Measurements from ENCODE around the gene HOXA9.

Gene HOXA9

DNA sequence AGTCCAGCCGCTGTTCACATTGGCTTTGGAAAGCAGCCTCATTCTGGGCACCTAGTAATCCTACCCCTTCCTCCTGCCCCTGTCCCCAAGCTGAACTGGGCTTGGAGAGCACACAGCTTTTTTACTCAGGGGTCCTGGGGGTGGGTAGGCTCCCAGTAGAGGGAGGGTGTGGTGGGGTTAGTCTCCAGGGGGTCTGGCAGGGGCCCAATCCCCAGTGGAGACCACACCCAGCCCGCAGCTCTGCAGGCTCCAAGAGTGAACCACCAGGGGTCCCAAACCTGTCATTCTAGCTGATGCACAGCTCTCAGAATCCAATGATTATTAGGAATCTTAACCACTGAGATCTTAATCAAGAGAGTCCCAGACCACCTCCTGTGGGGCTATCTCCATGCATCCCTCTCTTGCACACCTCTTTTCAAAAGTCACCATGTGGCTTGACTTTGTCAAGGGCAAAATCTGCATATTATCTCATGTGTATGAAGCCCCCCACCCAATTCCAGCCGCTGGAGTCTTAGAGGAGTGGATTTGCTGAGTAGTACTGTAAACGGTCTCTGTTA is 17.0 kb upstream of the HOXA9 start:
- DNase-seq (ENCODE audit: low read depth): no peak
- TF ChIP-seq, protein P1, sequence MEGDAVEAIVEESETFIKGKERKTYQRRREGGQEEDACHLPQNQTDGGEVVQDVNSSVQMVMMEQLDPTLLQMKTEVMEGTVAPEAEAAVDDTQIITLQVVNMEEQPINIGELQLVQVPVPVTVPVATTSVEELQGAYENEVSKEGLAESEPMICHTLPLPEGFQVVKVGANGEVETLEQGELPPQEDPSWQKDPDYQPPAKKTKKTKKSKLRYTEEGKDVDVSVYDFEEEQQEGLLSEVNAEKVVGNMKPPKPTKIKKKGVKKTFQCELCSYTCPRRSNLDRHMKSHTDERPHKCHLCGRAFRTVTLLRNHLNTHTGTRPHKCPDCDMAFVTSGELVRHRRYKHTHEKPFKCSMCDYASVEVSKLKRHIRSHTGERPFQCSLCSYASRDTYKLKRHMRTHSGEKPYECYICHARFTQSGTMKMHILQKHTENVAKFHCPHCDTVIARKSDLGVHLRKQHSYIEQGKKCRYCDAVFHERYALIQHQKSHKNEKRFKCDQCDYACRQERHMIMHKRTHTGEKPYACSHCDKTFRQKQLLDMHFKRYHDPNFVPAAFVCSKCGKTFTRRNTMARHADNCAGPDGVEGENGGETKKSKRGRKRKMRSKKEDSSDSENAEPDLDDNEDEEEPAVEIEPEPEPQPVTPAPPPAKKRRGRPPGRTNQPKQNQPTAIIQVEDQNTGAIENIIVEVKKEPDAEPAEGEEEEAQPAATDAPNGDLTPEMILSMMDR (conservative IDR thresholded peaks at IDR 0.05; ENCODE audit: low read depth, low read length): no peak
- H3K4me3 ChIP-seq (ENCODE audit: low read length): no peak overlapping the region

DNA sequence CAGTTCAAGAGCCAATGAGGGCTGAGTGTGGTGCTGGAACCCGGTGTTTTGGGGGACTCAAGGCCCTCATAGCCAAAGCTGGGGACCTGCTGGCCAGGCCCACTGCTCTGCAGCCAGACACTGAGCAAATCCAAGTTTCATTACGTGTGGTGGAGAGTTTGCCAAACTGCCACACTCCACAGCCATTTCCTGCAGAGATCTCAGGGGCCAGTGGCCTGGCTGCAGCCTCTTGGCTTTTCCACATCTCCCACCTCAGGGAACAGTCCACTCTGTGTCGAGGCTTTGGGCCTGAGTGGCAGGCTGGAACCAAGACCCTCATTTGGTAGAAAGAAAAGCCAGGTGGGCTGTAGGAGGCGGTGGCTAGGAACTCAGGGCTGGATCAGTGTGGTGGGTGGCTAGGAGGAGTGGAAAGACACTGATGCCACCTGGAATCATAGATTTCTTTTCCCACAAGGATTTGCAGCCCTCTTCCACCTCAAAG is 16.5 kb upstream of the HOXA9 start:
- no peak overlapping the region for H3K4me3 ChIP-seq (ENCODE audit: low read length)
- DNase-seq (ENCODE audit: low read depth): no peak
- TF ChIP-seq, protein P1 (conservative IDR thresholded peaks at IDR 0.05; ENCODE audit: low read depth, low read length): no peak

DNA sequence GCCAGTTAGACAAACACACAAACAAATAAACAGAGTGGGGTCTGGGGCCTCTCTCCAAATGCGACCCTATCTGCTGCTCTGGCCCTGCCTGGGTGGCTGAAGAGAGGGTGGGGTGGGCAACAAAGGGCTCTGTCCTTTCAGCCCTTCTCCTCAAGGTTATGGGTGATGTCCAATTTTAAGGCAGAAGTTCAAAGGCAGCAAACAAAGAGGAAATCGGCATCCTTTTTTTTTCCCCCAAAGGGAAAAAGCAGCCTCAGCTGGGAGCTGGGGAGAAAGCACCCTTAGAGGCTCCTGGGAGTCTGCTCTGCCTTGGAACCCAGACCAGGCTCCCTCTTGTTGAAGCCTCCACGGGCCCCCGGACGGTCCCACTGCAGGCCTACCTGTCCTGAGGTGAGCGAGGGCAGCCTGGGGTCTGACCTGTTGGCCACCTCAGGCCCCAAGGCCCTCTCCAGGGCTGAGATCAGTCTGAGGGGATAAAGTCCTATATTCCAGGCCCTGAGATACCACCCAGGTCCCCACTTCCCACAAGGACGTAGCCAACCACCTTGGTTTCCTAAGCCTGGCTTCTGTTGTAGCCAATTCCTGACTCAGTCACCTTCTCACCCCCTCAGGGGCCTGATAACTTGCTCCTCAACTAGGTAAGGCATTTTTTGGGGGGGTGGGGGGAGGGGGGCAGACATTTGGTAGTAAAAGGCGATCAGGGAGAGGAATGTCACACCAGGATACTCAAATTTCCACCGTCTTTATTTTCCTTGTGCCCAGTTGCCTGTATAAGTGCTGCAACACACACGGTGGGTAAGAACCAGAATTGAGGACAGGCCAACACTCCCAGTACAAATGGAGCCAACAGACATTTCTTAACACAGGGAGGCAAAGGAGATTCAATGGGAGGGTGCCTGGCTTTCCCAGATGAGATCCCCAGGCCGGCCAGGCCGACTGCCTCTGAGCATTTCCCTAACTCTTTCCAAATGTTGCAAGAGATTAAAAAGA is 15.4 kb upstream of the HOXA9 start:
- no peak overlapping the region for H3K4me3 ChIP-seq (ENCODE audit: low read length)
- TF ChIP-seq, protein P1 (conservative IDR thresholded peaks at IDR 0.05; ENCODE audit: low read depth, low read length): no peak
- no peak for DNase-seq (ENCODE audit: low read depth)

DNA sequence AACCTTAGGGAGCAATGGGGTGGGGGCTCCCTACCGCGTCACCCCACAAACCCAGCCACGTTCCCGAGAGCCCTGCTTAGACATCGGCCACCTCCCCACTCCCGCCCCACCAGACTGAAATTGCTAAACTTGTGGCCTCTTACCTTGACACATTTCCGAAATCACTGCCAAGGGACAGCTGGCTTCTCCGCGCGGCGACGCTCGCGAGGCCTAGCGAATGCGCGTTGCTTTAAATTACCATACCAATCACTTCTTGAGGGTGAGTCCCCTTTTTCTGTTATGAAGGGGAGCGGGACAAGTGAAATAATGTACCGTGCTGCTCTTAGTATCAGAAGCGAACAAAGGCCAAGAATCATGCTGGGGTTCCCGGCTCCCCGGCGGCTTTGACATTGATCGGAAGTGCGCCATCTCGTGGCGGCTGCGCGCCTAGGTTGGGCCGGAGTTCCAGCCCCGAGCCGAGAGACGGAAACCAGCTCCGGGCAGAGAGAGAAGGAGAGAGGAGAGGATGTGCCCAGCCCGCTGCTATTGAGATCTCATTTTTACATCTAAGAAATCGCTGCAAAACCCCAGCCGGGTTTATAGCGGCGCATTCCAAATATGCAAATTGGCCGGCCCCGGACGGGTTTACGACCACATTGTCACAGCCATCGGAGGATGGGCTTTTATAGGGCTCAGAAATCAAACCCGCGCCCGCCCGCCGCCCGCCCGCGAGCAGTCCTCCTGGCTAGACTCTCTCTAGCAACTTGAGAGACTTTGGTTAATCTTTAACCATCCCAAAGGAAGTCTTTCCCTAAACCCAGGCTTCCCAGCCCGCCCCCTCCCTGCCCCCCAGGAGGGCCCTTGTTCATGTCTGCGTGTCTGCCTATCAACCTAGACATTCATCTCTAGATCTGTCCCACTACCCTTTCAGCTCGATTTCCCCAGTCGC is 14.4 kb upstream of the HOXA9 start:
- no peak for DNase-seq (ENCODE audit: low read depth)
- no peak overlapping the region for H3K4me3 ChIP-seq (ENCODE audit: low read length)
- TF ChIP-seq, protein P1 (conservative IDR thresholded peaks at IDR 0.05; ENCODE audit: low read depth, low read length): peak; percentile 84

DNA sequence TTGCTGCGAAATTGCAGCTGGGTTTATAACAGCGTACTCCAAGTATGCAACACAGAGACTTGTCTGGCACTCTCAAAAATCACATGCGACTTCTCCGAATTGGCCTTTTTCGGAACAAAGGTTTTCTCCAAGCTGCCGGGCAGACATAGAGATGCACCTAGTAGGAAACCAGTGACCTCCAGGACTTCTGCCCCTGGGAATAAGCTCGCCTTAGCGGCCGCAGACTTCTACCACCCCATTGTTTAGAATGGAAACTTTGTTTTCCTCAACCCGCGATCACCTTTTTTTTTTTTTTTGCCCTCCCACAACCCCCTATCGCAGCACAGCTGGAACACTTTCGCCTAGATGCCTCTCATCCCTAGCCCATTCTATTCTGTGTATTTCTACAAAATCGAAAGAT is 13.7 kb upstream of the HOXA9 start:
- no peak for DNase-seq (ENCODE audit: low read depth)
- TF ChIP-seq, protein P1 (conservative IDR thresholded peaks at IDR 0.05; ENCODE audit: low read depth, low read length): no peak
- H3K4me3 ChIP-seq (ENCODE audit: low read length): no peak overlapping the region

DNA sequence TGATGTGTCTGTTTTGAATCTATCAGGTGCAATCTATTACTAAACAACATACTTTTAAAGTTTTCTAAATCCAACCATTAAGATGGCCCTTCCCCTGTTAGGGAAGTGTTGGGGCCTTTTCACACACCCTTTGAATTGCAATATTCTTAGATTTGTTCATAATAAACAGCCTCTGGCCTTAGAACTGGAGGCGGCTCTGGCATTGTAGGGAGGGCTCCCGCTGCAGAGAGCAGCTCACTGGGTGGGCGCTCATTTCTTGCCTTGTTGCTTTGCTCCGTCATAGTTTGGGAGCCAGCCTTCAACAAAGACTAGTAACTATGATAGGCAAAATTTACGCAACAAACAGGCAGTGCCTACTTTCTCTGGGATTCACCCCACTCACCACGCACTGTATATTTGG is 13.0 kb upstream of the HOXA9 start:
- no peak overlapping the region for H3K4me3 ChIP-seq (ENCODE audit: low read length)
- no peak for DNase-seq (ENCODE audit: low read depth)
- TF ChIP-seq, protein P1 (conservative IDR thresholded peaks at IDR 0.05; ENCODE audit: low read depth, low read length): no peak
